Ishikawa (cell line): Measurements from ENCODE around the gene FBXW11.

Experiments
- CEBPB ChIP-seq: IDR thresholded peaks from 2 replicates; pipeline ENCODE4 v1.6.1; 2012
- CREB1 ChIP-seq: IDR thresholded peaks from 2 replicates; pipeline ENCODE4 v1.6.1; 2012; ENCODE audit warnings: low read depth
- EGR1 ChIP-seq: IDR thresholded peaks from 2 replicates; pipeline ENCODE4 v1.6.1; 2012
- EP300 ChIP-seq: IDR thresholded peaks from 2 replicates; pipeline ENCODE4 v1.6.1; 2012; ENCODE audit warnings: borderline replicate concordance
- FOXM1 ChIP-seq: IDR thresholded peaks from 2 replicates; pipeline ENCODE4 v1.6.1; 2012; ENCODE audit warnings: low read depth, borderline replicate concordance
- MAX ChIP-seq: IDR thresholded peaks from 2 replicates; pipeline ENCODE4 v1.6.1; 2012
- NFIC ChIP-seq: IDR thresholded peaks from 2 replicates; pipeline ENCODE4 v1.6.1; 2012
- RAD21 ChIP-seq: IDR thresholded peaks from 2 replicates; pipeline ENCODE4 v1.6.1; 2012; ENCODE audit warnings: low read depth
- REST ChIP-seq: IDR thresholded peaks from 2 replicates; pipeline ENCODE4 v1.6.1; 2012; ENCODE audit warnings: low read depth, mild to moderate bottlenecking
- TAF1 ChIP-seq: IDR thresholded peaks from 2 replicates; pipeline ENCODE4 v1.6.1; 2012; ENCODE audit warnings: low read depth, mild to moderate bottlenecking
- TCF12 ChIP-seq: IDR thresholded peaks from 2 replicates; pipeline ENCODE4 v1.6.1; 2012; ENCODE audit warnings: low read depth
- TEAD4 ChIP-seq: IDR thresholded peaks from 2 replicates; pipeline ENCODE4 v1.6.1; 2012
- USF1 ChIP-seq: IDR thresholded peaks from 2 replicates; pipeline ENCODE4 v1.6.1; 2012
- YY1 ChIP-seq: IDR thresholded peaks from 2 replicates; pipeline ENCODE4 v1.6.1; 2012; ENCODE audit warnings: low read depth
- ZBTB7A ChIP-seq: IDR thresholded peaks from 2 replicates; pipeline ENCODE4 v1.6.1; 2012; ENCODE audit warnings: low read depth

The FBXW11 gene

GRCh38 chr5:171977244-171977950 lies 29.0 kb downstream of the FBXW11 start:
- peak; percentile 97 for TF ChIP-seq CEBPB

- TF ChIP-seq RAD21 (no peak), ZBTB7A (no peak), TCF12 (no peak), REST (no peak), CREB1 (no peak), MAX (no peak), EP300 (no peak), EGR1 (no peak), TEAD4 (no peak), NFIC (no peak), USF1 (no peak), FOXM1 (no peak), TAF1 (no peak), YY1 (no peak), CEBPB (no peak)
Observed at GRCh38 chr5:171975877-171976667, 30.4 kb downstream of the FBXW11 start.

GRCh38 chr5:171975262-171975876 lies 31.1 kb downstream of the FBXW11 start:
- TF ChIP-seq NFIC, result peak; percentile 18; the same call in 1 of the 2 replicates
- no peak for TF ChIP-seq TAF1

- TF ChIP-seq TAF1 (no peak), NFIC (no peak), YY1 (no peak), RAD21 (no peak), EGR1 (no peak), FOXM1 (no peak), EP300 (no peak), MAX (no peak), ZBTB7A (no peak), CREB1 (no peak)
Observed at GRCh38 chr5:171970826-171971225, 35.6 kb downstream of the FBXW11 start.

- TF ChIP-seq CEBPB (no peak), FOXM1 (no peak), USF1 (no peak), CREB1 (no peak), TCF12 (no peak), REST (no peak), EGR1 (no peak), YY1 (no peak), ZBTB7A (no peak)
Observed at GRCh38 chr5:171969288-171969880, 37.1 kb downstream of the FBXW11 start.
